Gastroesophageal sphincter (tissue), 4 donors: Measurements from ENCODE around the gene NMUR2. TPM values are rescaled to one million over a fixed set of nuclear protein-coding genes. Genes with fewer than 3 reads are reported as not detected.

ENCODE experiments used
- ATAC-seq: fragments of 150-250 bp; one replicate; pipeline ENCODE4 v1.9.1; 2016; ENCODE audit warnings: mild to moderate bottlenecking, moderate library complexity
- H3K27ac ChIP-seq, 4 donors: fragments of 200-600 bp; sonication (generic) in 3 of 4; 1 replicate in 3 of 4; 2 replicates in 1 of 4; pipeline ENCODE4 v1.5.1; 2016 to 2019
- H3K27me3 ChIP-seq: fragments of 200-600 bp; sonication (generic); one replicate; pipeline ENCODE4 v1.5.1; 2019
- H3K36me3 ChIP-seq, 2 donors: fragments of 200-600 bp; sonication (generic); one replicate each; pipeline ENCODE4 v1.5.1; 2019; ENCODE audit warnings: control low read depth in 1 of 2
- H3K4me1 ChIP-seq, 3 donors: fragments of 200-600 bp; sonication (generic); 1 replicate in 2 of 3; 2 replicates in 1 of 3; pipeline ENCODE4 v1.5.1; 2016 to 2019; ENCODE audit warnings: control low read depth in 2 of 3
- H3K4me3 ChIP-seq, 2 donors: fragments of 200-600 bp; sonication (generic); one replicate each; pipeline ENCODE4 v1.5.1; 2019; ENCODE audit warnings: mild to moderate bottlenecking in 1 of 2, moderate library complexity in 1 of 2
- H3K9me3 ChIP-seq, 3 donors: fragments of 200-600 bp; sonication (generic); one replicate each; pipeline ENCODE4 v1.5.1; 2017 to 2019; ENCODE audit warnings: control low read depth in 2 of 3
- CTCF ChIP-seq, 4 experiments: fragments of 200-600 bp in 2 of 4; fragments of 450-650 bp in 2 of 4; sonication (generic) in 1 of 4; IDR thresholded peaks; one replicate each; pipeline ENCODE4 v1.5.1; 2017 to 2019; ENCODE audit warnings: antibody characterized with exemption in 4 of 4, mild to moderate bottlenecking in 2 of 4, moderate library complexity in 2 of 4
- EP300 ChIP-seq: sonication (generic); formaldehyde crosslinking; IDR thresholded peaks from one replicate; pipeline ENCODE4 v1.6.1; 2017; ENCODE audit warnings: antibody characterized with exemption, mild to moderate bottlenecking
- POLR2A ChIP-seq, 2 donors: fragments of 450-650 bp; IDR thresholded peaks; one replicate each; pipeline ENCODE4 v1.6.1; 2017; ENCODE audit warnings: antibody characterized with exemption in 2 of 2, mild to moderate bottlenecking in 2 of 2, moderate library complexity in 1 of 2
- POLR2AphosphoS5 ChIP-seq: sonication (generic); formaldehyde crosslinking; IDR thresholded peaks from one replicate; pipeline ENCODE4 v1.6.1; 2017; ENCODE audit warnings: antibody characterized with exemption
- WGBS, 2 donors: methylation state at CpG; one replicate each; pipeline ENCODE4 v1.1.5; 2018; ENCODE audit warnings: low coverage in 1 of 2; 5-methylcytosine and 5-hydroxymethylcytosine counted together
- total RNA-seq, 4 donors: library from RNA; depleted of rRNA; stranded (reverse); fragments of >200 nt; gene quantifications; one replicate each; pipeline ENCODE4 v1.1.0, GENCODE V29; 2016

The NMUR2 gene
- not detected for total RNA-seq

- WGBS, 2 donors = 9 to 13% methylated on average over 3 to 7 of the region's 7 CpGs
- Histone ChIP-seq H3K27ac (no peak within 1 kb of the TSS), H3K4me3 (no peak within 1 kb of the TSS), H3K36me3 (no peaks in the 10 kb centered on the region), H3K9me3 (no peaks in the 10 kb centered on the region), H3K4me1 (no peaks in the 10 kb centered on the region), H3K27me3 (no peaks in the 10 kb centered on the region)
- ATAC-seq = no peak
- TF ChIP-seq POLR2A (IDR thresholded peaks at IDR 0.05) (no peak), POLR2AphosphoS5 (no peak), EP300 (no peak)
Observed at GRCh38 chr5:152405145-152405544, at the start of gene NMUR2. NMUR2 (minus strand) TSS chr5:152405279; CDS start chr5:152405113, 166 bp downstream.

- no peak for ATAC-seq
- 61 to 88% methylated on average over 2 of the region's 2 CpGs for WGBS, 2 donors
Observed at GRCh38 chr5:152443935-152444334, 38.9 kb upstream of the NMUR2 start.

GRCh38 chr5:152439791-152440190 is 34.7 kb upstream of the NMUR2 start:
- no peak overlapping the region for H3K4me3 ChIP-seq
- no peaks in the 10 kb centered on the region for H3K9me3 ChIP-seq
- TF ChIP-seq CTCF (IDR thresholded peaks at IDR 0.05) (no peak), POLR2AphosphoS5 (no peak), EP300 (no peak), POLR2A (IDR thresholded peaks at IDR 0.05) (no peak)
- no peak overlapping the region for H3K27ac ChIP-seq
- 44 to 65% methylated on average over 3 of the region's 3 CpGs for WGBS, 2 donors
- no peaks in the 10 kb centered on the region for H3K4me1 ChIP-seq
- H3K36me3 ChIP-seq = no peaks in the 10 kb centered on the region
- no peak for ATAC-seq
- H3K27me3 ChIP-seq = no peaks in the 10 kb centered on the region

More at GRCh38 chr5:152443935-152444334, 38.9 kb upstream of the NMUR2 start:
- H3K9me3 ChIP-seq = no peaks in the 10 kb centered on the region
- no peak overlapping the region for H3K4me3 ChIP-seq
- H3K36me3 ChIP-seq = no peaks in the 10 kb centered on the region
- no peak overlapping the region for H3K27ac ChIP-seq
- no peak for TF ChIP-seq CTCF (IDR thresholded peaks at IDR 0.05)
- no peak for TF ChIP-seq POLR2AphosphoS5
- TF ChIP-seq POLR2A (IDR thresholded peaks at IDR 0.05) = no peak
- no peak for TF ChIP-seq EP300
- no peaks in the 10 kb centered on the region for H3K4me1 ChIP-seq
- no peaks in the 10 kb centered on the region for H3K27me3 ChIP-seq

- H3K4me3 ChIP-seq = no peak overlapping the region
- no peak for ATAC-seq
- H3K27ac ChIP-seq = no peak overlapping the region
- no peaks in the 10 kb centered on the region for H3K4me1 ChIP-seq
- H3K36me3 ChIP-seq = no peaks in the 10 kb centered on the region
- no peak for TF ChIP-seq POLR2A (IDR thresholded peaks at IDR 0.05)
- TF ChIP-seq EP300 = no peak
- no peak for TF ChIP-seq POLR2AphosphoS5
- TF ChIP-seq CTCF (IDR thresholded peaks at IDR 0.05) = no peak
- no peaks in the 10 kb centered on the region for H3K27me3 ChIP-seq
- no peaks in the 10 kb centered on the region for H3K9me3 ChIP-seq
- 49 to 63% methylated on average over 3 of the region's 3 CpGs for WGBS, 2 donors
Observed at GRCh38 chr5:152437866-152438265, 32.8 kb upstream of the NMUR2 start.

- no peaks in the 10 kb centered on the region for H3K4me1 ChIP-seq
- TF ChIP-seq POLR2A (IDR thresholded peaks at IDR 0.05) (no peak), EP300 (no peak), POLR2AphosphoS5 (no peak)
- no peak for ATAC-seq
- H3K36me3 ChIP-seq = no peaks in the 10 kb centered on the region
- WGBS, 2 donors = 37 to 55% methylated on average over 3 of the region's 3 CpGs
- H3K27me3 ChIP-seq = no peaks in the 10 kb centered on the region
- no peak overlapping the region for H3K4me3 ChIP-seq
- no peaks in the 10 kb centered on the region for H3K9me3 ChIP-seq
- H3K27ac ChIP-seq = no peak overlapping the region
Observed at GRCh38 chr5:152427721-152428120, 22.6 kb upstream of the NMUR2 start.

- Histone ChIP-seq H3K4me1 (no peaks in the 10 kb centered on the region), H3K4me3 (no peak overlapping the region), H3K36me3 (no peaks in the 10 kb centered on the region), H3K9me3 (no peaks in the 10 kb centered on the region), H3K27me3 (no peaks in the 10 kb centered on the region), H3K27ac (no peak overlapping the region)
- no peak for ATAC-seq
- TF ChIP-seq POLR2AphosphoS5 = no peak
- no peak for TF ChIP-seq EP300
- TF ChIP-seq POLR2A (IDR thresholded peaks at IDR 0.05) = no peak
- no peak for TF ChIP-seq CTCF (IDR thresholded peaks at IDR 0.05)
- 75 to 90% methylated on average over 1 to 2 of the region's 2 CpGs for WGBS, 2 donors
Observed at GRCh38 chr5:152425083-152425482, 20.0 kb upstream of the NMUR2 start.
